Bone marrow (tissue), 2 donors: ENCODE measurements around the gene HERPUD1.
A peak's percentile ranks its signal among the peaks of the same experiment; 100 is the strongest.
"Not testable (repeated sequence)": the region's sequence is repeated elsewhere in the genome, so short reads cannot be mapped to it uniquely, and the experiment has no call there.

Source experiments
- DNase-seq, 2 donors: peaks; one replicate each; lab custom pipeline; 2025; lab: John Stamatoyannopoulos, UW

HERPUD1 gene

GRCh38 chr16:56911771-56912571 is 20.0 kb upstream of the HERPUD1 start:
- DNase-seq = no peak

GRCh38 chr16:56912746-56913708 is 18.9 kb upstream of the HERPUD1 start:
- DNase-seq = no peak

- no peak for DNase-seq
Observed at GRCh38 chr16:56914896-56915295, 17.0 kb upstream of the HERPUD1 start.

GRCh38 chr16:56915336-56916119 is 16.4 kb upstream of the HERPUD1 start:
- DNase-seq = no peak

GRCh38 chr16:56916571-56917403 is 15.2 kb upstream of the HERPUD1 start:
- DNase-seq = peak in 1 of 2 donors; percentile 62

GRCh38 chr16:56918467-56919012 is 13.4 kb upstream of the HERPUD1 start:
- DNase-seq = no peak

GRCh38 chr16:56919099-56919800 is 12.7 kb upstream of the HERPUD1 start:
- no peak for DNase-seq

- no peak for DNase-seq
Observed at GRCh38 chr16:56921571-56921970, 10.4 kb upstream of the HERPUD1 start.

- DNase-seq = no peak
Observed at GRCh38 chr16:56923481-56924091, 8.4 kb upstream of the HERPUD1 start.

GRCh38 chr16:56927471-56927870 is 4.5 kb upstream of the HERPUD1 start:
- DNase-seq = no peak

GRCh38 chr16:56929639-56930038 is 2.3 kb upstream of the HERPUD1 start:
- no peak for DNase-seq

GRCh38 chr16:56930486-56931270 is 1.3 kb upstream of the HERPUD1 start:
- no peak for DNase-seq

- no peak for DNase-seq
Observed at GRCh38 chr16:56931271-56931891, 561 bp upstream of the HERPUD1 start.

- peak in 1 of 2 donors; percentile 62 for DNase-seq
Observed at GRCh38 chr16:56932721-56933619, 1.0 kb downstream of the HERPUD1 start.

GRCh38 chr16:56933828-56934598 is 2.1 kb downstream of the HERPUD1 start:
- no peak for DNase-seq

GRCh38 chr16:56934599-56935145 is 2.7 kb downstream of the HERPUD1 start:
- not testable (repeated sequence) for DNase-seq
